Stimulated activated CD4-positive, alpha-beta T cell treated with anti-CD3 and anti-CD28 coated beads, Interleukin-4, amount 100 ng/mL, for 4 hours (primary cell): ENCODE data around the gene DLGAP4.
"Not testable (repeated sequence)": the region's sequence is repeated elsewhere in the genome, so short reads cannot be mapped to it uniquely, and the experiment has no call there.

ENCODE experiments used
- DNase-seq, 2 experiments: peaks; one replicate each; pipeline ENCODE4 v3.0.0-alpha.2; 2020

Gene DLGAP4

GRCh38 chr20:36355469-36356171, 49.5 kb downstream of the DLGAP4 start:
- no peak for DNase-seq

GRCh38 chr20:36359668-36360406, 53.7 kb downstream of the DLGAP4 start:
- no peak for DNase-seq

GRCh38 chr20:36360429-36360828, 54.3 kb downstream of the DLGAP4 start:
- no peak for DNase-seq

GRCh38 chr20:36361406-36361805, 55.3 kb downstream of the DLGAP4 start:
- no peak for DNase-seq

GRCh38 chr20:36362261-36362660, 56.1 kb downstream of the DLGAP4 start:
- DNase-seq: no peak

GRCh38 chr20:36362978-36363713, 57.0 kb downstream of the DLGAP4 start:
- no peak for DNase-seq

GRCh38 chr20:36364506-36364905, 58.4 kb downstream of the DLGAP4 start:
- DNase-seq: no peak

- no peak for DNase-seq
These were observed 60.7 kb downstream of the DLGAP4 start for GRCh38 chr20:36366623-36367369.

- no peak for DNase-seq
These were observed 61.2 kb downstream of the DLGAP4 start for GRCh38 chr20:36367370-36367745.

- no peak for DNase-seq
These were observed 62.0 kb downstream of the DLGAP4 start for GRCh38 chr20:36367907-36368799.

- no peak for DNase-seq
These were observed 62.7 kb downstream of the DLGAP4 start for GRCh38 chr20:36368869-36369268.

- no peak for DNase-seq
These were observed 63.6 kb downstream of the DLGAP4 start for GRCh38 chr20:36369739-36370138.

- DNase-seq: no peak
These were observed 65.1 kb downstream of the DLGAP4 start for GRCh38 chr20:36370991-36371790.

GRCh38 chr20:36372666-36373065, 66.5 kb downstream of the DLGAP4 start:
- DNase-seq: no peak

- no peak for DNase-seq
These were observed 67.0 kb downstream of the DLGAP4 start for GRCh38 chr20:36373089-36373488.

GRCh38 chr20:36374995-36375394, 68.9 kb downstream of the DLGAP4 start:
- no peak for DNase-seq

GRCh38 chr20:36377348-36378326, 71.5 kb downstream of the DLGAP4 start:
- no peak for DNase-seq

- DNase-seq: no peak
These were observed 72.5 kb downstream of the DLGAP4 start for GRCh38 chr20:36378686-36379085.

- DNase-seq: not testable (repeated sequence)
These were observed 73.8 kb downstream of the DLGAP4 start for GRCh38 chr20:36379914-36380313.
